Cardiac muscle cell (in vitro differentiated cells and primary cell): ENCODE results near the gene PFDN5. TPM values are rescaled to one million over a fixed set of nuclear protein-coding genes. Genes with fewer than 3 reads are reported as not detected.

ENCODE experiments used
- DNase-seq, 2 donors: peaks; one replicate each; pipeline versions ENCODE4 v3.0.0 to v3.0.0-alpha.2; 2010 to 2017; ENCODE audit warnings: low read depth in 1 of 2, low spot score in 1 of 2
- H3K27ac ChIP-seq: fragments of 200-600 bp; sonication (generic); 2 replicates; pipeline ENCODE4 v1.5.1; 2016
- H3K27me3 ChIP-seq: fragments of 200-600 bp; sonication (generic); 2 replicates; pipeline ENCODE4 v1.6.0; 2016; ENCODE audit warnings: control low read depth
- H3K36me3 ChIP-seq: fragments of 200-600 bp; sonication (generic); 2 replicates; pipeline ENCODE4 v1.5.1; 2016; ENCODE audit warnings: control low read depth
- H3K4me1 ChIP-seq: fragments of 200-600 bp; sonication (generic); 2 replicates; pipeline ENCODE4 v1.8.1; 2017; ENCODE audit warnings: low read depth, mild to moderate bottlenecking, mixed run types
- H3K4me3 ChIP-seq: fragments of 200-600 bp; sonication (generic); 2 replicates; pipeline ENCODE4 v1.5.1; 2016; ENCODE audit warnings: mild to moderate bottlenecking
- H3K9me3 ChIP-seq: fragments of 200-600 bp; sonication (generic); 2 replicates; pipeline ENCODE4 v1.5.1; 2017; ENCODE audit warnings: low read depth, mild to moderate bottlenecking, control low read depth
- polyA plus RNA-seq: library from polyadenylated mRNA; unstranded; fragments of >200 nt; fragmentation: Nextera tagmentation; extraction: Ambion mirVana; gene quantifications from 2 replicates; pipeline ENCODE4 v1.2.1, GENCODE V29; 2016
- total RNA-seq: library from RNA; depleted of rRNA; stranded (reverse); fragments of >200 nt; gene quantifications from 2 replicates; pipeline ENCODE4 v1.2.3, GENCODE V29; 2016
- TF ChIP-seq, protein P1 (sequence below): IDR thresholded peaks from 2 replicates; pipeline ENCODE4 v1.5.1; 2012; ENCODE audit warnings: low read depth, mild to moderate bottlenecking, low read length

The PFDN5 gene
- total and polyA plus RNA-seq, 2 experiments from 2014 or later: 435 to 548 TPM

DNA sequence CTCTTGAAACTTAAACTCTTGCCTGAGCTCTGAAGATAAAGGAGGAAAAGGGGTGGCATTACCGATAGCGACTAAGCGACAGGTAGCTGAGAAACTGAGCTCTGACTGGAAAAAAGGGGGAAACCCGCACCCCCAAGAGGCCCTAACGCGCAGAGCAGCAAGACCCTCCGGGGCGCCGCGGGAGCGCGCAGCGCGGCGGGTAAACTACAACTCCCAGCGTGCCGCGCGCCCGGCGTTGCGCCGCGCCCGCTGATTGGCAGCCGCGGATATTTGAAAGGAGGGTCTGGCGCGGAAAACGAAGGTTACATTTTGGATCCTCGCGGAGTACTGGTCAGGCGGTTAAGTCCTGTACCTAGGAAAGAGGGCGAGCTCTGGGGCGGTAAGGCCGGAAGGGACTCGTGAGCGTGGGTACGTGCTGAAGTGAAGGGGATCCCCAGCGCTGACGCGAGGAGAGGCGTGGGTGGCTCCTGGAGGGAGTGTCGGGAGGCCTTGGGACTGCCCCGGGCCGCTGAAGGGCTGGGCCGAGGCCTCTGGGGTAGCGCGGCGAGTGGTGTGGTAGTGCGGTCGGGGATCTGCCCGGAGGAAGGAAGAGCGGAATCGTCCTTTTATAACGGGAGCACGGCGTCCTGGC is 27.2 kb upstream of the PFDN5 start, which contains the start of gene ESPL1:
TSS of gene ESPL1 (plus strand) at position 301 of the 631 bp plus-strand sequence. CDS start 468 bp downstream, outside the sequence.
- TF ChIP-seq, protein P1, sequence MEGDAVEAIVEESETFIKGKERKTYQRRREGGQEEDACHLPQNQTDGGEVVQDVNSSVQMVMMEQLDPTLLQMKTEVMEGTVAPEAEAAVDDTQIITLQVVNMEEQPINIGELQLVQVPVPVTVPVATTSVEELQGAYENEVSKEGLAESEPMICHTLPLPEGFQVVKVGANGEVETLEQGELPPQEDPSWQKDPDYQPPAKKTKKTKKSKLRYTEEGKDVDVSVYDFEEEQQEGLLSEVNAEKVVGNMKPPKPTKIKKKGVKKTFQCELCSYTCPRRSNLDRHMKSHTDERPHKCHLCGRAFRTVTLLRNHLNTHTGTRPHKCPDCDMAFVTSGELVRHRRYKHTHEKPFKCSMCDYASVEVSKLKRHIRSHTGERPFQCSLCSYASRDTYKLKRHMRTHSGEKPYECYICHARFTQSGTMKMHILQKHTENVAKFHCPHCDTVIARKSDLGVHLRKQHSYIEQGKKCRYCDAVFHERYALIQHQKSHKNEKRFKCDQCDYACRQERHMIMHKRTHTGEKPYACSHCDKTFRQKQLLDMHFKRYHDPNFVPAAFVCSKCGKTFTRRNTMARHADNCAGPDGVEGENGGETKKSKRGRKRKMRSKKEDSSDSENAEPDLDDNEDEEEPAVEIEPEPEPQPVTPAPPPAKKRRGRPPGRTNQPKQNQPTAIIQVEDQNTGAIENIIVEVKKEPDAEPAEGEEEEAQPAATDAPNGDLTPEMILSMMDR: peak; percentile 30
- peak within 1 kb of the TSS; percentile 51 for H3K4me3 ChIP-seq
- H3K27ac ChIP-seq: no peak within 1 kb of the TSS
- peak; percentile 82 to 84 for DNase-seq
- H3K9me3 ChIP-seq: no peaks in the 10 kb centered on the region
- no peaks in the 10 kb centered on the region for H3K27me3 ChIP-seq
- no peaks in the 10 kb centered on the region for H3K36me3 ChIP-seq
- H3K4me1 ChIP-seq: peaks cover 4% of the 10 kb centered on the region

DNA sequence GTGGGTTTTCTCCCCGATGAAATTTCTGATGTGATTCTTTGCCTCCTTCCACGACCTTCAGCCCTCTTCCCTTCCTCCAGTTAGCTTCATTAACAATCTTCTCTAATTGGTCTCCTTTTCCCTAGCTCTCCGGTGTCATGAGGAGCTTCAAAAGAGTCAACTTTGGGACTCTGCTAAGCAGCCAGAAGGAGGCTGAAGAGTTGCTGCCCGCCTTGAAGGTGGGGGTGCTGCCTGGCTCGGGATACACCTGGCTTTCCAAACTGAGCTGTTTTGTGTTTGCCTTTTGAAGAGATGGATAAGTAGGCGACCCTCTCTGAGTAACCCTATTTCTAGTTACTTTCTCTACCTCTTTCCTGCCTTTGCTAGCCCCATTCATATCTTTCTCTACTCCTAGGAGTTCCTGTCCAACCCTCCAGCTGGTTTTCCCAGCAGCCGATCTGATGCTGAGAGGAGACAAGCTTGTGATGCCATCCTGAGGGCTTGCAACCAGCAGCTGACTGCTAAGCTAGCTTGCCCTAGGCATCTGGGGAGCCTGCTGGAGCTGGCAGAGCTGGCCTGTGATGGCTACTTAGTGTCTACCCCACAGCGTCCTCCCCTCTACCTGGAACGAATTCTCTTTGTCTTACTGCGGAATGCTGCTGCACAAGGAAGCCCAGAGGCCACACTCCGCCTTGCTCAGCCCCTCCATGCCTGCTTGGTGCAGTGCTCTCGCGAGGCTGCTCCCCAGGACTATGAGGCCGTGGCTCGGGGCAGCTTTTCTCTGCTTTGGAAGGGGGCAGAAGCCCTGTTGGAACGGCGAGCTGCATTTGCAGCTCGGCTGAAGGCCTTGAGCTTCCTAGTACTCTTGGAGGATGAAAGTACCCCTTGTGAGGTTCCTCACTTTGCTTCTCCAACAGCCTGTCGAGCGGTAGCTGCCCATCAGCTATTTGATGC is 26.4 kb upstream of the PFDN5 start:
- no peaks in the 10 kb centered on the region for H3K27me3 ChIP-seq
- H3K36me3 ChIP-seq: no peaks in the 10 kb centered on the region
- TF ChIP-seq, protein P1: no peak
- no peak overlapping the region for H3K27ac ChIP-seq
- peak overlapping the region; percentile 51 for H3K4me3 ChIP-seq
- peaks cover 4% of the 10 kb centered on the region for H3K4me1 ChIP-seq
- DNase-seq: no peak
- no peaks in the 10 kb centered on the region for H3K9me3 ChIP-seq

DNA sequence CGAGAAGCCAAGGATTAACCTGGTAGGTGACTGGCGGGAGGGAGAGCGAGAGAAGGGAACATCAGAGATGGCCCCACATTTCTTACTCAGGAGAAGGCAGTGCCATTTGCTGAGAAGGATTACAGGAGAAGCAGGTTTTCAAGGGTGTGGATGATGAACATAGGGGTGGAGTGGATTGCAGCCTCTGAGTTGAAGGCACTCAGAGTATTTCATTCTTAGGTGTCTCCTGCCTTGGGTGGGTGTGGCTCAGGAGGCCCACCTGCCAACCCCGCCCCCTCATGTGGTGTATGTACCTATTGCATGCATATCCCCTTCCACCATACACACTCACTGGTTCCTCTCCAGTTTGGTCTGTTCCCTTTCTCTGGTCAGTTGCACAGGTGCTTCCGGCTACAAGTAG is 20.9 kb upstream of the PFDN5 start:
- no peak for DNase-seq
- TF ChIP-seq, protein P1: no peak
- no peaks in the 10 kb centered on the region for H3K9me3 ChIP-seq
- no peaks in the 10 kb centered on the region for H3K36me3 ChIP-seq
- H3K4me1 ChIP-seq: no peaks in the 10 kb centered on the region
- no peak overlapping the region for H3K27ac ChIP-seq
- H3K27me3 ChIP-seq: no peaks in the 10 kb centered on the region
- H3K4me3 ChIP-seq: no peak overlapping the region

- DNase-seq: no peak
- no peaks in the 10 kb centered on the region for H3K9me3 ChIP-seq
- no peaks in the 10 kb centered on the region for H3K36me3 ChIP-seq
- H3K4me3 ChIP-seq: no peak overlapping the region
- H3K27ac ChIP-seq: no peak overlapping the region
- H3K4me1 ChIP-seq: no peaks in the 10 kb centered on the region
- TF ChIP-seq, protein P1: no peak
- no peaks in the 10 kb centered on the region for H3K27me3 ChIP-seq
Observed at GRCh38 chr12:53276511-53276910, 18.8 kb upstream of the PFDN5 start.

GRCh38 chr12:53277981-53278380 is 17.4 kb upstream of the PFDN5 start:
- DNase-seq: no peak
- TF ChIP-seq, protein P1: no peak
- no peak overlapping the region for H3K4me3 ChIP-seq
- H3K36me3 ChIP-seq: peaks cover 5% of the 10 kb centered on the region
- H3K9me3 ChIP-seq: no peaks in the 10 kb centered on the region
- no peak overlapping the region for H3K27ac ChIP-seq
- no peaks in the 10 kb centered on the region for H3K4me1 ChIP-seq
- no peaks in the 10 kb centered on the region for H3K27me3 ChIP-seq
